ENCODE results near the gene GALNT18. TPM values are rescaled to one million over a fixed set of nuclear protein-coding genes. Genes with fewer than 3 reads are reported as not detected.

The GALNT18 gene
- total RNA-seq, 2 donors from 2014 or later: 2.4 to 2.5 TPM

- ATAC-seq (replicated peaks in 1 of 2) (no peak), DNase-seq (no peak)
- H3K4me1 Mint-ChIP-seq (ENCODE audit: low read depth): no peaks in the 10 kb centered on the region
- no peak overlapping the region for H3K27ac Mint-ChIP-seq
- H3K4me3 Mint-ChIP-seq: no peak overlapping the region
- H3K36me3 Mint-ChIP-seq (ENCODE audit: insufficient read depth in 2 of 2): no peaks in the 10 kb centered on the region
- no peaks in the 10 kb centered on the region for H3K9me3 Mint-ChIP-seq
- H3K27me3 Mint-ChIP-seq (ENCODE audit: low read depth): no peaks in the 10 kb centered on the region
Observed at GRCh38 chr11:11540157-11540556, 81.6 kb downstream of the GALNT18 start.

- H3K4me1 Mint-ChIP-seq (ENCODE audit: low read depth): no peaks in the 10 kb centered on the region
- H3K27me3 Mint-ChIP-seq (ENCODE audit: low read depth): no peaks in the 10 kb centered on the region
- DNase-seq (no peak), ATAC-seq (replicated peaks in 1 of 2) (no peak)
- no peaks in the 10 kb centered on the region for H3K9me3 Mint-ChIP-seq
- H3K36me3 Mint-ChIP-seq (ENCODE audit: insufficient read depth in 2 of 2): no peaks in the 10 kb centered on the region
- no peak overlapping the region for H3K4me3 Mint-ChIP-seq
- no peak overlapping the region for H3K27ac Mint-ChIP-seq
Observed at GRCh38 chr11:11538277-11538960, 83.4 kb downstream of the GALNT18 start.

GRCh38 chr11:11537871-11538270 lies 83.9 kb downstream of the GALNT18 start:
- Mint-ChIP-seq H3K9me3 (no peaks in the 10 kb centered on the region), H3K4me1 (ENCODE audit: low read depth) (no peaks in the 10 kb centered on the region), H3K4me3 (no peak overlapping the region), H3K27ac (no peak overlapping the region), H3K36me3 (ENCODE audit: insufficient read depth in 2 of 2) (no peaks in the 10 kb centered on the region), H3K27me3 (ENCODE audit: low read depth) (no peaks in the 10 kb centered on the region)
- DNase-seq (no peak), ATAC-seq (replicated peaks in 1 of 2) (no peak)

DNA sequence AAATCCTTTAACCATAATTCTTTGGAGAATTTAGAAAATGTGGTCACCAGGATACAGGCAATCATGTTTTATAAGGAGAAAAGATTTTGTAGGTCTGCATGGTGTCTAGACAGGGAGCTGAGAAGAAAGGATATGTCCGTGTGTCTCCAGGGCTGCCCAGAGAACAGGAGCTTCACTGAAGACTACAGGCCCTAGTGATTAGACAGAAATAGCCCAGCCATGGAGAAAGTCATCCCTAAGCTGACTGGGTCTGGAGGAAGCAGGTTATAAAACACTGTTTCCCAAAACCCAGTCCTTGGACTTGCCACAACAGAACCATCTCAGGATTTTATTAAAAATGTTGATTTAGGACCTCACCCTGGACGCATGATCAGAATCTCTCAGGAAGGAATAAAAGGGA lies 84.4 kb downstream of the GALNT18 start:
- Mint-ChIP-seq H3K27ac (no peak overlapping the region), H3K36me3 (ENCODE audit: insufficient read depth in 2 of 2) (no peaks in the 10 kb centered on the region), H3K4me1 (ENCODE audit: low read depth) (no peaks in the 10 kb centered on the region), H3K27me3 (ENCODE audit: low read depth) (no peaks in the 10 kb centered on the region), H3K4me3 (no peak overlapping the region), H3K9me3 (no peaks in the 10 kb centered on the region)
- no peak for DNase-seq
- no peak for ATAC-seq (replicated peaks in 1 of 2)

DNA sequence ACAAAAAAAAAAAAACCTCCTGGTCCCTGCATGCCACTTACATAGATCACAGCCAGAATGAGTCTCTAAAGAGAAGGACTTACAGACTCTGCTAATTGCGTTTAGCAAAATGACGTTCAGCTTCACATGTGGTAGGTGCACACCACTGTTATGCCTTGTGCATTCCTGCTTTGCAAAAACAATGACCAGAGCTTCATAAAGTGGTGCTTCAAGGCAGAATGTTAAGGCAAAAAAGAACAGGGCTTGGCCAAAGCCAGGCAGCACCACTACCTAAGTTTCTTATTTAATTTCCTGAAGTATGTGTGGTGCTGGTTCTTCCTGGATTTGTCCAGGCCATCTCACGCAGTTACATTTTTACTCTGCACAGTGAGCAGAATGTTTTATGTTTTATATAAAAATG lies 85.2 kb downstream of the GALNT18 start:
- H3K4me3 Mint-ChIP-seq: no peak overlapping the region
- ATAC-seq (replicated peaks in 1 of 2) (no peak), DNase-seq (no peak)
- no peaks in the 10 kb centered on the region for H3K9me3 Mint-ChIP-seq
- H3K36me3 Mint-ChIP-seq (ENCODE audit: insufficient read depth in 2 of 2): no peaks in the 10 kb centered on the region
- no peak overlapping the region for H3K27ac Mint-ChIP-seq
- no peaks in the 10 kb centered on the region for H3K4me1 Mint-ChIP-seq (ENCODE audit: low read depth)
- H3K27me3 Mint-ChIP-seq (ENCODE audit: low read depth): no peaks in the 10 kb centered on the region

DNA sequence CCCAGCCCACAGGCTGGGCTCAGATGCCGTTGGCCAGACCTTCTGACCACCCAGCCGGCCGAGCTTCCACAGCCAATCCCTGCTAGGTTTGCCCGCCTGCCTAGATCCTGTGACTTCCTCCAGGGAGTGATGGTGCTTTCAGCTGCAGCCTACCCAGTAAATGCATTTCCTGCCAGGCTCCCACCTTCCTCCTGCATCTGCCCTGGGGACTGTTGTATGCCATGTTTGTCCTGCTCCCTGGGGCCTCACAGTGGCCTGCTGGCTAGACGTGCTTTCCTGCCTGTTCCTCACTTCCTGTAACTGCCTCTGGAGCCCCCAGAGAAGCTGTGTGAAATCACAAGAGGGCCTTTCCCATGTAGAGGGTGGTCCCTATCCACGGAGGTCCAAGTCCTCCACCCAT lies 86.2 kb downstream of the GALNT18 start:
- Mint-ChIP-seq H3K4me1 (ENCODE audit: low read depth) (no peaks in the 10 kb centered on the region), H3K4me3 (no peak overlapping the region), H3K27ac (no peak overlapping the region), H3K36me3 (ENCODE audit: insufficient read depth in 2 of 2) (no peaks in the 10 kb centered on the region), H3K27me3 (ENCODE audit: low read depth) (no peaks in the 10 kb centered on the region), H3K9me3 (no peaks in the 10 kb centered on the region)
- no peak for DNase-seq
- no peak for ATAC-seq (replicated peaks in 1 of 2)

DNA sequence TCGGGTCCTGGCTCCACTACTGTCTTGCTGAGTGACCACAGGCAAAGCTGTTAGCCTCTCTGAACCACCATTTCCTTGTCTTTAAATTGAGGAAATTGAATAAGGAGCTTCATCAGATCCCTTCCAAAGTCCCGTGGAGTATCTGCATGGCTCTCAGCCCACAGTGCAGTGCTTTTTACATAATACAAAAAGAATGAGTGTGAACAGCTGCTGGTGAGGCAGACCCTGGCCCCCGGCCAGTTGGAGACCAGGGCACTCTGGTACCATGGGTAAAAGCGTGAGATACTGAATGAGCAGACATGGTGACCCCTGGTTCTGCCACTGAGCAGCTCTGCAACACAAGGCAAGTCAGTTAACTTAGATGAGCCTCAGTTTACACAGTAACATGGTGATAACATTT lies 86.8 kb downstream of the GALNT18 start:
- no peaks in the 10 kb centered on the region for H3K9me3 Mint-ChIP-seq
- no peak overlapping the region for H3K4me3 Mint-ChIP-seq
- H3K4me1 Mint-ChIP-seq (ENCODE audit: low read depth): no peaks in the 10 kb centered on the region
- no peak overlapping the region for H3K27ac Mint-ChIP-seq
- H3K27me3 Mint-ChIP-seq (ENCODE audit: low read depth): no peaks in the 10 kb centered on the region
- H3K36me3 Mint-ChIP-seq (ENCODE audit: insufficient read depth in 2 of 2): no peaks in the 10 kb centered on the region
- ATAC-seq (replicated peaks in 1 of 2) (no peak), DNase-seq (no peak)

GRCh38 chr11:11533751-11534150 lies 88.1 kb downstream of the GALNT18 start:
- no peaks in the 10 kb centered on the region for H3K9me3 Mint-ChIP-seq

GRCh38 chr11:11533057-11533456 lies 88.7 kb downstream of the GALNT18 start:
- no peaks in the 10 kb centered on the region for H3K9me3 Mint-ChIP-seq

More at GRCh38 chr11:11533751-11534150, 88.1 kb downstream of the GALNT18 start:
- Mint-ChIP-seq H3K4me1 (ENCODE audit: low read depth) (no peaks in the 10 kb centered on the region), H3K27me3 (ENCODE audit: low read depth) (no peaks in the 10 kb centered on the region), H3K36me3 (ENCODE audit: insufficient read depth in 2 of 2) (no peaks in the 10 kb centered on the region), H3K27ac (no peak overlapping the region), H3K4me3 (no peak overlapping the region)
- no peak for DNase-seq
- no peak for ATAC-seq (replicated peaks in 1 of 2)

DNA sequence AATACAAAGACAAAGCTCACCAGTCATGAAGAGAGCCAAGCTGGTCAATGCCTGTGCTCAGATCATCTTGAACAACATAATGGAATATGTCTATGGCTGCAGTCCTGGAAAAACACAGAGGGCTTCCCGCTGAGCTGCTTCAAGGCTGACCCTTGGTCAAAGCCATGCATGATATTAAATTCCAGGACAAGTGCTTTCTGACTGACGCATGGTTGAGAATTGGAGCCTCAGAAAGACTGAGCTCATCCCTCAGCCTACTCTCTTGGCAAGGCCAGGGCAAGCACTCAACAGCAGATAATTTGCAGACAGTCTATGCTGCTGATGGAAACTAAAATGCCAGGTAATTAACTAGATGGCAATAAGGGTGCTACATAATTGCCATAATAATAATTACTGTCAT lies 89.2 kb downstream of the GALNT18 start:
- DNase-seq: no peak
- no peaks in the 10 kb centered on the region for H3K36me3 Mint-ChIP-seq (ENCODE audit: insufficient read depth in 2 of 2)
- no peaks in the 10 kb centered on the region for H3K9me3 Mint-ChIP-seq
- H3K4me1 Mint-ChIP-seq (ENCODE audit: low read depth): no peaks in the 10 kb centered on the region
- H3K27ac Mint-ChIP-seq: no peak overlapping the region
- ATAC-seq (replicated peaks in 1 of 2): no peak
- no peak overlapping the region for H3K4me3 Mint-ChIP-seq
- no peaks in the 10 kb centered on the region for H3K27me3 Mint-ChIP-seq (ENCODE audit: low read depth)

More at GRCh38 chr11:11533057-11533456, 88.7 kb downstream of the GALNT18 start:
- no peaks in the 10 kb centered on the region for H3K4me1 Mint-ChIP-seq (ENCODE audit: low read depth)
- no peak overlapping the region for H3K4me3 Mint-ChIP-seq
- H3K27ac Mint-ChIP-seq: no peak overlapping the region
- no peaks in the 10 kb centered on the region for H3K36me3 Mint-ChIP-seq (ENCODE audit: insufficient read depth in 2 of 2)
- H3K27me3 Mint-ChIP-seq (ENCODE audit: low read depth): no peaks in the 10 kb centered on the region
- ATAC-seq (replicated peaks in 1 of 2) (no peak), DNase-seq (no peak)

GRCh38 chr11:11531131-11531908 lies 90.5 kb downstream of the GALNT18 start:
- no peaks in the 10 kb centered on the region for H3K4me1 Mint-ChIP-seq (ENCODE audit: low read depth)
- ATAC-seq (replicated peaks in 1 of 2): no peak
- H3K36me3 Mint-ChIP-seq (ENCODE audit: insufficient read depth in 2 of 2): no peaks in the 10 kb centered on the region
- H3K27me3 Mint-ChIP-seq (ENCODE audit: low read depth): no peaks in the 10 kb centered on the region
- no peak for DNase-seq
- H3K4me3 Mint-ChIP-seq: no peak overlapping the region
- no peak overlapping the region for H3K27ac Mint-ChIP-seq
- no peaks in the 10 kb centered on the region for H3K9me3 Mint-ChIP-seq

DNA sequence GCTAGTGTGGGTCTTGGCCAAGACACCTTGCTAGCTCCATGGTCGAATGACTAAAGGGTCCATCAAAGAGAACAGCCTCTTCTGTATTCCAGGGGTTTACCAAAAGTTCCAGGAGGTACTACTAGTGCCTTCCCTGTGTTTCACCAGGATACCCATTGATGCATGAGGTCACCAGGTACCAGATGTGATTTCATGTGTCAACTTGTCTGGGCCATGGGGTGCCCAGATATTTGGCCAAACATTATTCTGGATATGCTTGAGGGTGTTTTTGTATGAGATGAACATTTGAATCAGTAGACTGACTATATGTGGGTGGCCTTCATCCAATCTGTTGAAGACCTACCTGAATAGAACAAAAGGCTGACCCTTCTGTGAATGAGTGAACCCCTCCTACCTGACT lies 92.8 kb downstream of the GALNT18 start:
- Mint-ChIP-seq H3K36me3 (ENCODE audit: insufficient read depth in 2 of 2) (no peaks in the 10 kb centered on the region), H3K27me3 (ENCODE audit: low read depth) (peaks cover 11% of the 10 kb centered on the region), H3K27ac (no peak overlapping the region), H3K4me3 (no peak overlapping the region), H3K9me3 (no peaks in the 10 kb centered on the region), H3K4me1 (ENCODE audit: low read depth) (peaks cover 7% of the 10 kb centered on the region)
- DNase-seq (no peak), ATAC-seq (replicated peaks in 1 of 2) (no peak)

GRCh38 chr11:11525283-11525682 lies 96.5 kb downstream of the GALNT18 start:
- Mint-ChIP-seq H3K36me3 (ENCODE audit: insufficient read depth in 2 of 2) (no peaks in the 10 kb centered on the region), H3K27ac (no peak overlapping the region), H3K27me3 (ENCODE audit: low read depth) (peaks cover 11% of the 10 kb centered on the region), H3K9me3 (no peaks in the 10 kb centered on the region), H3K4me1 (ENCODE audit: low read depth) (peaks cover 22% of the 10 kb centered on the region), H3K4me3 (no peak overlapping the region)
- ATAC-seq (replicated peaks in 1 of 2): no peak
- no peak for DNase-seq

Data from activated T-cell treated with anti-CD3 and anti-CD28 coated beads, Interleukin-2, amount 50 U/mL, for 72 hours (primary cell).